Mucosa of rectum (tissue), 2 donors: ENCODE data around the gene NCBP2L.
A peak's percentile ranks its signal among the peaks of the same experiment; 100 is the strongest.

Experiments used
- H3K27ac ChIP-seq, 2 donors: one replicate each; pipeline ENCODE4 v1.7.0; 2013; ENCODE audit warnings: inconsistent platforms in 2 of 2, low read depth in 2 of 2, low read length in 2 of 2
- H3K27me3 ChIP-seq, 2 donors: one replicate each; pipeline ENCODE4 v1.7.0; 2013; ENCODE audit warnings: low read length in 2 of 2; ENCODE audit not compliant: control insufficient read depth in 2 of 2, insufficient read depth in 2 of 2
- H3K36me3 ChIP-seq, 2 donors: one replicate each; pipeline ENCODE4 v1.7.0; 2013; ENCODE audit warnings: low read length in 2 of 2; ENCODE audit not compliant: control insufficient read depth in 2 of 2, insufficient read depth in 2 of 2
- H3K4me1 ChIP-seq, 2 donors: one replicate each; pipeline ENCODE4 v1.7.0; 2013; ENCODE audit warnings: low read length in 2 of 2, mild to moderate bottlenecking in 1 of 2; ENCODE audit not compliant: control insufficient read depth in 2 of 2, insufficient read depth in 2 of 2
- H3K4me3 ChIP-seq, 2 donors: one replicate each; pipeline ENCODE4 v1.7.0; 2013; ENCODE audit warnings: low read length in 2 of 2
- H3K9ac ChIP-seq, 2 donors: one replicate each; pipeline ENCODE4 v1.7.0; 2013; ENCODE audit warnings: low read length in 2 of 2, low read depth in 1 of 2, mild to moderate bottlenecking in 1 of 2
- H3K9me3 ChIP-seq, 2 donors: one replicate each; pipeline ENCODE4 v1.7.0; 2013; ENCODE audit warnings: low read length in 2 of 2; ENCODE audit not compliant: control insufficient read depth in 2 of 2
- donor health status: healthy.
- donor health status: Normal muscosa, but diverticular disease.

Gene NCBP2L

DNA sequence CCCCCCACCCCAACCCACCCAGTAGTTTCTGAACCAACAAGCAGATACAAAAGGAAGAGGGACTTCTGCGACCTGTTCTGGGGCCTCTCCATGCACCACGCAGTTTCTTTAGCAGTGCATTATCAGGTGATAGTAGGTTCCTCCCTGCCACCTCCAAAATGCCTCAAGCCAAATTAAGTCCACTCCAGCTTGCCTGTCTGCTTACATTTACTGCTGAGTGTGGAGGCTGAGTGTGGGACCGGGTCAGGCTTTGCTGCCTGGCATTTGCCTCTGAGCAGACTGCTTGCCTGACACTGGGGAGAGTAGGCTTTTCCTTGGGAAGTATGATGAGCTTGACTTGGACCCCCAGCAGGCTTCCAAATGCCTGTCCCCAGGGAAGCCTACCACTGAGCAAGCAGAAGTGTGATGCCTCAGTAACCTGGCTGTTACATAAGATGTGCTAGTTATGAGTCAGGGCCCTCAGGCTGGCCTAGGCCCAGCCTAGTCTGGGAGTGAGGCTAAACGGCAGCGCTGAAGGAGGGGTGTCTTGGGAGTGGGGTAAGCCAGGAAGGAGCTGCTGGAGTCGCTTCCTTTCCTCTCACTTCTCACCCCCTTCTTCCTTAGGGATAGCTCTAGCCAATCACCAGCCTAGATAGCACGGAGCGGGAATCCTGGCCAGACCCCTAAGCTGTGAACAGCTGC lies 10.9 kb upstream of the NCBP2L start:
- H3K27me3 ChIP-seq, result peaks cover 0 to 2% of the 10 kb centered on the region in 2 donors
- H3K36me3 ChIP-seq, result no peaks in the 10 kb centered on the region
- no peaks in the 10 kb centered on the region for H3K9me3 ChIP-seq
- H3K4me3 ChIP-seq, result no peak overlapping the region
- H3K27ac ChIP-seq, result peak overlapping the region in 1 of 2 donors; percentile 49
- no peak overlapping the region for H3K9ac ChIP-seq
- H3K4me1 ChIP-seq, result no peaks in the 10 kb centered on the region

- Histone ChIP-seq H3K9me3 (no peaks in the 10 kb centered on the region), H3K36me3 (no peaks in the 10 kb centered on the region), H3K27ac (no peak overlapping the region), H3K27me3 (peaks cover 0 to 2% of the 10 kb centered on the region in 2 donors), H3K4me1 (no peaks in the 10 kb centered on the region), H3K4me3 (no peak overlapping the region), H3K9ac (no peak overlapping the region)
These were observed 9.5 kb upstream of the NCBP2L start for GRCh38 chrX:107768051-107768450.

GRCh38 chrX:107769581-107770317 lies 7.8 kb upstream of the NCBP2L start:
- no peak overlapping the region for H3K27ac ChIP-seq
- no peak overlapping the region for H3K4me3 ChIP-seq
- peaks cover 0 to 2% of the 10 kb centered on the region in 2 donors for H3K27me3 ChIP-seq
- no peak overlapping the region for H3K9ac ChIP-seq
- no peaks in the 10 kb centered on the region for H3K9me3 ChIP-seq
- H3K36me3 ChIP-seq, result no peaks in the 10 kb centered on the region
- H3K4me1 ChIP-seq, result peaks cover 0 to under 1% of the 10 kb centered on the region in 2 donors

DNA sequence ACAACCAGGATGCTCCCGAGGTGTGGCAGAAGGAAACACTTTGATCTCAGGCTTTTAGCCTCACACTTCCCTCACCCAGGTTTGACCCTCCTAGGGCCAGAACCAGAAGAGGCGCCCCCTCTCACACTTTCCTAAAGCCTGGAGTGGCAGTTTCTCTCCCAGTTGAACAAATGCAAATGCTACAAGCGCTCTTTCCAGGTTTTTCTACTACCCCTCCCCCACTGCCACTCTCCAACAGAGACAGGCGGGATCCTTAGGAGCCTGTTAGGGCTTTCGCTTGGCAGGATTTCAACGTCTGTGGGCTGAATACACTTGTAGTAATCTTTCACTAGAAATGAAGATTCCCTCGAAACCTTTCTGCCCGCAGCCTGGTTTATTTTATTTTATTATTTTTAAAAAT lies 4.3 kb upstream of the NCBP2L start:
- Histone ChIP-seq H3K27me3 (peaks cover 0 to 3% of the 10 kb centered on the region in 2 donors), H3K9ac (no peak overlapping the region), H3K9me3 (no peaks in the 10 kb centered on the region), H3K27ac (no peak overlapping the region), H3K4me3 (no peak overlapping the region), H3K4me1 (peaks cover 0 to 16% of the 10 kb centered on the region in 2 donors), H3K36me3 (no peaks in the 10 kb centered on the region)

DNA sequence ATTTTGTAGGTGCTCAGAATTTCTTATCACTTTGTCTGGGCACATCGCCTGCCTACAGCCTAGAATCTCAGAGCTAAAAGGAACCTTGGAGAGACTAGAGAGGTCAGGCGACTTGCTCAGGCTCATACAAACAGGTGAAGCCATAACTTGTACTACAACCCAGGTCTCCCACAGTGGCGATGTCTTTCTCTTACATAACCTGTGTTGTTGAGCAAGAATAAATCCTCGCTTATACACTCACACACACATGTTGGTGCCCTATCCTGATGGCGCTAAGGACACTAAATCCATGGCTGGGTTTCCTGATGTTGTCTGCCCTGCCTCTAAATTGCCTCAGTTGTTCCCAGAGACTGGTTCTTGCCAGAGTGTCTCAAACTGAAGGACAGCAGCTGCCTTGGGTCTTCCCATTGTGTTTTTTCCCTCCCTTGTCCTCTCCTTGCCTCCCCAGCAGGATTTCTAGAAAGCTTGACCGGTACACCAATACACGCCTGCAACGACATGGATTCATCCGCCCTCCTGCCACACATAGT lies 3.6 kb upstream of the NCBP2L start:
- H3K4me3 ChIP-seq, result no peak overlapping the region
- H3K27ac ChIP-seq, result no peak overlapping the region
- no peaks in the 10 kb centered on the region for H3K9me3 ChIP-seq
- peaks cover 0 to 4% of the 10 kb centered on the region in 2 donors for H3K27me3 ChIP-seq
- H3K36me3 ChIP-seq, result no peaks in the 10 kb centered on the region
- peaks cover 0 to 16% of the 10 kb centered on the region in 2 donors for H3K4me1 ChIP-seq
- H3K9ac ChIP-seq, result peak overlapping the region in 1 of 2 donors; percentile 6

GRCh38 chrX:107775000-107775733 lies 2.4 kb upstream of the NCBP2L start:
- H3K4me1 ChIP-seq, result peaks cover 0 to 16% of the 10 kb centered on the region in 2 donors
- peaks cover 0 to 4% of the 10 kb centered on the region in 2 donors for H3K27me3 ChIP-seq
- H3K4me3 ChIP-seq, result peak overlapping the region; percentile 62 to 72
- peak overlapping the region; percentile 11 to 21 for H3K27ac ChIP-seq
- no peaks in the 10 kb centered on the region for H3K36me3 ChIP-seq
- H3K9me3 ChIP-seq, result no peaks in the 10 kb centered on the region
- H3K9ac ChIP-seq, result peak overlapping the region; percentile 49 to 74

DNA sequence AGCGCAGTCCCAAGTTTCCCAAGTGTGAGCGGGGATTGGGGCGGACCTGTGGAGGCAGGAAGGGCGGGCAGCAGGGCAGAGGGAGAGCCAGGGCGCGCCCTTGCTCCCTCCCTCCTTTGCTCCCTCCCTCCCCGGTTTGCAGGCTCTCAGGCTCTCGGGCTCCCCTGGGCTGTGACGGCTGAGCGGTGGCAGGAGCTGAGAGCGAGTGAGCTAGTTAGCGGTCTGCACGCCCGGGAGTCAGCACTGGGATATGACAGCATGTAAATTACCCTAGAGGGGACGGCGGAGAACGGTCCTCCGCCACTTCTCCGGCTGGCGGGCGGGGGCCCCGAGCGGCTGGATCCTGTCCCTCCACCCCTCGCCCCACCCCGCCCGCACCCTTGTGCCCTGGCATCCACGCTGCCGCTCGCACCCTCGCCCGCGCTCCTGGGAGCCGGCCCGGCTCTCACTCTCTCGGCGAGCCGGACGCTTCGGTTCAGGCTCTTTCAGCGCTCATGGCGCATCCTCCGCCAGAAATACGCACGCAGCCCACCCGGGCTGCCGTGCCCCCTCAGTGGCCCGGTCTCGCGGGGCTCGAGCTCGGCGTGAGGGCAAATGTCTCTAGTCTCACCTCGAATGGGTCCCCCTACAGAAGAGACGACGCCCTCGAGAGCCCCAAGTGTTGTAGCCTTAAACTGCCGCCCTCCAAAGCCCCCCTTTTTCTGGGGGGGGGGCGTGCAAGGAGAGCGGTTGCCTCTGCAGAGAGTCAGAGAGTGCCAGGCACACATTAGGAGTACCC lies 1.6 kb upstream of the NCBP2L start, which contains the start of gene TSC22D3:
TSC22D3 (minus strand) TSS at position 54 of the 778 bp plus-strand sequence. CDS start 368 bp downstream, outside the sequence.
- peaks cover 0 to 16% of the 10 kb centered on the region in 2 donors for H3K4me1 ChIP-seq
- H3K9ac ChIP-seq, result peak within 1 kb of the TSS; percentile 54 to 74
- H3K4me3 ChIP-seq, result peak within 1 kb of the TSS; percentile 62 to 72
- no peaks in the 10 kb centered on the region for H3K36me3 ChIP-seq
- H3K9me3 ChIP-seq, result no peaks in the 10 kb centered on the region
- peak within 1 kb of the TSS; percentile 21 to 38 for H3K27ac ChIP-seq
- peaks cover 0 to 4% of the 10 kb centered on the region in 2 donors for H3K27me3 ChIP-seq

- peaks cover 0 to 4% of the 10 kb centered on the region in 2 donors for H3K27me3 ChIP-seq
- H3K4me3 ChIP-seq, result peak overlapping the region; percentile 62 to 72
- no peaks in the 10 kb centered on the region for H3K36me3 ChIP-seq
- peak overlapping the region; percentile 54 to 74 for H3K9ac ChIP-seq
- peak overlapping the region; percentile 5 to 38 for H3K27ac ChIP-seq
- no peaks in the 10 kb centered on the region for H3K9me3 ChIP-seq
- peaks cover 0 to 16% of the 10 kb centered on the region in 2 donors for H3K4me1 ChIP-seq
These were observed 641 bp upstream of the NCBP2L start for GRCh38 chrX:107776649-107777535.
